ENCODE data around the gene SHLD1. TPM values are rescaled to one million over a fixed set of nuclear protein-coding genes. Genes with fewer than 3 reads are reported as not detected.
"Not testable (repeated sequence)": the region's sequence is repeated elsewhere in the genome, so short reads cannot be mapped to it uniquely, and the experiment has no call there.

The SHLD1 gene
- polyA plus RNA-seq, 1 donor from 2014 or later: 15.3 TPM

DNA sequence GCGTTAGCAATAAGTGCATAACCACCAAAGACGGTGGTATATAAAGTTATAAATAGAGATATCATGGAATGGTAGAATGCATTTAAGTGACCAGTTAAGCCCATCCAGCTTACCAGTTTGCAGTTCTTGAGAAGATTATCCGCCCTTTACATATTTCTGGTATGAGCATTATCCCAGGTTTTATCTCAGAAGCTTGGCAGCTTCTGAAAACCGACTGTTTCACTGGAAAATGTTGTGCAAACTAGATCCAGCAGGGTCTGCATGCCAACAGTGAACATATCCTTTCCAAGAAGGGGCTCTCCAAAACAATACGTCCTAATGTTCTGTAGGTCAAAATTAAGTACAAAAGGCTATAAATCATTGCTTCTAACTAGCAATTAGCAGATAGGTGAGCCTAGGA is 29.5 kb upstream of the SHLD1 start:
- H3K9ac ChIP-seq (ENCODE audit: low read length): no peak overlapping the region
- no peaks in the 10 kb centered on the region for H3F3A ChIP-seq (ENCODE audit: insufficient read depth, low read length, poor library complexity, severe bottlenecking)
- no peak for TF ChIP-seq EP300 (conservative IDR thresholded peaks at IDR 0.05; ENCODE audit: poor library complexity, severe bottlenecking)
- TF ChIP-seq, protein P1, sequence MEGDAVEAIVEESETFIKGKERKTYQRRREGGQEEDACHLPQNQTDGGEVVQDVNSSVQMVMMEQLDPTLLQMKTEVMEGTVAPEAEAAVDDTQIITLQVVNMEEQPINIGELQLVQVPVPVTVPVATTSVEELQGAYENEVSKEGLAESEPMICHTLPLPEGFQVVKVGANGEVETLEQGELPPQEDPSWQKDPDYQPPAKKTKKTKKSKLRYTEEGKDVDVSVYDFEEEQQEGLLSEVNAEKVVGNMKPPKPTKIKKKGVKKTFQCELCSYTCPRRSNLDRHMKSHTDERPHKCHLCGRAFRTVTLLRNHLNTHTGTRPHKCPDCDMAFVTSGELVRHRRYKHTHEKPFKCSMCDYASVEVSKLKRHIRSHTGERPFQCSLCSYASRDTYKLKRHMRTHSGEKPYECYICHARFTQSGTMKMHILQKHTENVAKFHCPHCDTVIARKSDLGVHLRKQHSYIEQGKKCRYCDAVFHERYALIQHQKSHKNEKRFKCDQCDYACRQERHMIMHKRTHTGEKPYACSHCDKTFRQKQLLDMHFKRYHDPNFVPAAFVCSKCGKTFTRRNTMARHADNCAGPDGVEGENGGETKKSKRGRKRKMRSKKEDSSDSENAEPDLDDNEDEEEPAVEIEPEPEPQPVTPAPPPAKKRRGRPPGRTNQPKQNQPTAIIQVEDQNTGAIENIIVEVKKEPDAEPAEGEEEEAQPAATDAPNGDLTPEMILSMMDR (IDR thresholded peaks at IDR 0.05; ENCODE audit: poor library complexity, severe bottlenecking): no peak
- TF ChIP-seq MXI1 (conservative IDR thresholded peaks at IDR 0.05; ENCODE audit: poor library complexity, severe bottlenecking): no peak
- TF ChIP-seq, protein P2, sequence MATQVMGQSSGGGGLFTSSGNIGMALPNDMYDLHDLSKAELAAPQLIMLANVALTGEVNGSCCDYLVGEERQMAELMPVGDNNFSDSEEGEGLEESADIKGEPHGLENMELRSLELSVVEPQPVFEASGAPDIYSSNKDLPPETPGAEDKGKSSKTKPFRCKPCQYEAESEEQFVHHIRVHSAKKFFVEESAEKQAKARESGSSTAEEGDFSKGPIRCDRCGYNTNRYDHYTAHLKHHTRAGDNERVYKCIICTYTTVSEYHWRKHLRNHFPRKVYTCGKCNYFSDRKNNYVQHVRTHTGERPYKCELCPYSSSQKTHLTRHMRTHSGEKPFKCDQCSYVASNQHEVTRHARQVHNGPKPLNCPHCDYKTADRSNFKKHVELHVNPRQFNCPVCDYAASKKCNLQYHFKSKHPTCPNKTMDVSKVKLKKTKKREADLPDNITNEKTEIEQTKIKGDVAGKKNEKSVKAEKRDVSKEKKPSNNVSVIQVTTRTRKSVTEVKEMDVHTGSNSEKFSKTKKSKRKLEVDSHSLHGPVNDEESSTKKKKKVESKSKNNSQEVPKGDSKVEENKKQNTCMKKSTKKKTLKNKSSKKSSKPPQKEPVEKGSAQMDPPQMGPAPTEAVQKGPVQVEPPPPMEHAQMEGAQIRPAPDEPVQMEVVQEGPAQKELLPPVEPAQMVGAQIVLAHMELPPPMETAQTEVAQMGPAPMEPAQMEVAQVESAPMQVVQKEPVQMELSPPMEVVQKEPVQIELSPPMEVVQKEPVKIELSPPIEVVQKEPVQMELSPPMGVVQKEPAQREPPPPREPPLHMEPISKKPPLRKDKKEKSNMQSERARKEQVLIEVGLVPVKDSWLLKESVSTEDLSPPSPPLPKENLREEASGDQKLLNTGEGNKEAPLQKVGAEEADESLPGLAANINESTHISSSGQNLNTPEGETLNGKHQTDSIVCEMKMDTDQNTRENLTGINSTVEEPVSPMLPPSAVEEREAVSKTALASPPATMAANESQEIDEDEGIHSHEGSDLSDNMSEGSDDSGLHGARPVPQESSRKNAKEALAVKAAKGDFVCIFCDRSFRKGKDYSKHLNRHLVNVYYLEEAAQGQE (IDR thresholded peaks at IDR 0.05; ENCODE audit: borderline replicate concordance): no peak
- no peak for TF ChIP-seq SMC3 (conservative IDR thresholded peaks at IDR 0.05; ENCODE audit: poor library complexity)
- no peak for TF ChIP-seq TAF1 (IDR thresholded peaks at IDR 0.05; ENCODE audit: low read depth)
- no peak for TF ChIP-seq POLR2AphosphoS5 (IDR thresholded peaks at IDR 0.05)
- no peak for TF ChIP-seq RAD21 (conservative IDR thresholded peaks at IDR 0.05)
- TF ChIP-seq EZH2 (IDR thresholded peaks at IDR 0.05; ENCODE audit: borderline replicate concordance, insufficient read depth, low read length, poor library complexity, severe bottlenecking): no peak

DNA sequence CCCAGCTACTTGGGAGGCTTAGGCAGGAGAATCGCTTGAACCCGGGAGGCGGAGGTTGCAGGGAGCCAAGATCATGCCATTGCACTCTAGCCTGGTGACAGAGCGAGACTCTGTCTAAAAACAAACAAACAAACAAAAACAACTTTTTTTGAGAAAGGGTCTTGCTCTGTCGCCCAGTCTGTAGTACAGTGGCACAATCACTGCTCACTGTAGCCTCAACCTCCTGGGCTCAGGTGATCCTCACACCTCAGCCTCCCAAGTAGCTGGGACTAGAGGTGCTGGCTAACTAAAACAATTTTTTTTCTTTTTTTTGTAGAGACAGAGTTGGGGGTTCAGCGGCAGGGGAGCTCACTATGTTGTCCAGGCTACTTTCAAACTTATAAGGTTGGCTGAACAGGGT is 28.8 kb upstream of the SHLD1 start:
- H3K27me3 ChIP-seq (ENCODE audit: insufficient read depth, low read depth, low read length); H3K9me3 ChIP-seq (ENCODE audit: low read length); H3K4me3 ChIP-seq (ENCODE audit: low read length); H3K9ac ChIP-seq (ENCODE audit: low read length); H3K79me2 ChIP-seq (replicated peaks; ENCODE audit: insufficient read depth, low read length); H3F3A ChIP-seq (ENCODE audit: insufficient read depth, low read length, poor library complexity, severe bottlenecking); H2AFZ ChIP-seq (ENCODE audit: low read depth, low read length); H3K4me2 ChIP-seq (ENCODE audit: low read length); H3K36me3 ChIP-seq (ENCODE audit: insufficient read depth, low read length); H3K27ac ChIP-seq (ENCODE audit: low read length); H4K20me1 ChIP-seq (ENCODE audit: insufficient read depth); H3K9me2 ChIP-seq (ENCODE audit: insufficient read depth, low read length): not testable (repeated sequence)

More for the DNA sequence above, 29.5 kb upstream of the SHLD1 start:
- H3K4me3 ChIP-seq (ENCODE audit: low read length): no peak overlapping the region
- no peaks in the 10 kb centered on the region for H3K9me2 ChIP-seq (ENCODE audit: insufficient read depth, low read length)
- H3K27me3 ChIP-seq (ENCODE audit: insufficient read depth, low read depth, low read length): no peaks in the 10 kb centered on the region
- no peaks in the 10 kb centered on the region for H4K20me1 ChIP-seq (ENCODE audit: insufficient read depth)
- H3K27ac ChIP-seq (ENCODE audit: low read length): no peak overlapping the region
- no peaks in the 10 kb centered on the region for H3K36me3 ChIP-seq (ENCODE audit: insufficient read depth, low read length)
- no peaks in the 10 kb centered on the region for H3K9me3 ChIP-seq (ENCODE audit: low read length)
- no peak overlapping the region for H2AFZ ChIP-seq (ENCODE audit: low read depth, low read length)
- H3K4me2 ChIP-seq (ENCODE audit: low read length): no peak overlapping the region
- no peaks in the 10 kb centered on the region for H3K79me2 ChIP-seq (replicated peaks; ENCODE audit: insufficient read depth, low read length)

DNA sequence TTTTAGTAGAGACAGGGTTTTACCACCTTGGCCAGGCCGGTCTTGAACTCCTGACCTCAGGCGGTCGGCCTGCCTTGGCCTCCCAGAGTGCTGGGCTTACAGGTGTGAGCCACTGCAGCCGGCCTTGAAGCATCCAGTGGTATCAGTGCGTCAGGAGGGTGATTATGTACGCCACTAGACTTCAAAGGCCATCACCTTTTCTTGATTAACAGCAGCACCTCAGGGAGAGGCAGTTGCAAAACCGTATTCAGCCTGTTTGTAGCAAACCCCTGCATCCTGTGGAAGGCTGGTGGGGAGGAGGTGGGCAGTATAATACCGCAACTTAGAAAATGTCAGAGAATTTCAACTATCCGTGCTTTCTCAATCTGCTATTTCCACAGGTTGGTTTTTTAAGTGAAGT is 27.3 kb upstream of the SHLD1 start:
- H3K79me2 ChIP-seq (replicated peaks; ENCODE audit: insufficient read depth, low read length): no peaks in the 10 kb centered on the region
- no peaks in the 10 kb centered on the region for H3F3A ChIP-seq (ENCODE audit: insufficient read depth, low read length, poor library complexity, severe bottlenecking)
- no peaks in the 10 kb centered on the region for H3K27me3 ChIP-seq (ENCODE audit: insufficient read depth, low read depth, low read length)
- no peaks in the 10 kb centered on the region for H3K36me3 ChIP-seq (ENCODE audit: insufficient read depth, low read length)
- peak overlapping the region; percentile 4 for H2AFZ ChIP-seq (ENCODE audit: low read depth, low read length)
- H3K27ac ChIP-seq (ENCODE audit: low read length): no peak overlapping the region
- no peaks in the 10 kb centered on the region for H3K9me3 ChIP-seq (ENCODE audit: low read length)
- no peak overlapping the region for H3K4me2 ChIP-seq (ENCODE audit: low read length)
- TF ChIP-seq, protein P1 (IDR thresholded peaks at IDR 0.05; ENCODE audit: poor library complexity, severe bottlenecking): no peak
- no peaks in the 10 kb centered on the region for H3K9me2 ChIP-seq (ENCODE audit: insufficient read depth, low read length)
- H4K20me1 ChIP-seq (ENCODE audit: insufficient read depth): no peaks in the 10 kb centered on the region
- H3K9ac ChIP-seq (ENCODE audit: low read length): no peak overlapping the region
- no peak overlapping the region for H3K4me3 ChIP-seq (ENCODE audit: low read length)

DNA sequence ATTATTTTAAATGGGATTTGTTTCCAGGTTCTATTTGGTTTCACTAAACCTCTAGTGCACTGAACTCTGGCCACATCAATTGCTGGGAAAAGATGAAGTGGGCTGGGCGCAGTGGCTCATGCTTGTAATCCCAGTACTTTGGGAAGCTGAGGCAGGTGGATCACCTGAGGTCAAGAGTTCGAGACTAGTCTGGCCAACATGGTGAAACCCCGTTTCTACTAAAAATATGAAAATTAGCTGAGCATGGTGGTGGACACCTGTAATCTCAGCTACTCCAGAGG is 25.1 kb upstream of the SHLD1 start:
- not testable (repeated sequence) for H4K20me1 ChIP-seq (ENCODE audit: insufficient read depth); H3K36me3 ChIP-seq (ENCODE audit: insufficient read depth, low read length); H3K9me3 ChIP-seq (ENCODE audit: low read length); H3F3A ChIP-seq (ENCODE audit: insufficient read depth, low read length, poor library complexity, severe bottlenecking); H3K27ac ChIP-seq (ENCODE audit: low read length); H3K9ac ChIP-seq (ENCODE audit: low read length); H3K79me2 ChIP-seq (replicated peaks; ENCODE audit: insufficient read depth, low read length); H3K27me3 ChIP-seq (ENCODE audit: insufficient read depth, low read depth, low read length); H3K4me2 ChIP-seq (ENCODE audit: low read length); H3K9me2 ChIP-seq (ENCODE audit: insufficient read depth, low read length); H3K4me3 ChIP-seq (ENCODE audit: low read length); H2AFZ ChIP-seq (ENCODE audit: low read depth, low read length)
